CD1c-positive myeloid dendritic cell (primary cell): ENCODE data around the gene ROMO1.
A peak's percentile ranks its signal among the peaks of the same experiment; 100 is the strongest.

Source experiments
- DNase-seq: peaks from one replicate; pipeline ENCODE4 v3.0.0-alpha.2; 2016; ENCODE audit errors: extremely low spot score

The ROMO1 gene

GRCh38 chr20:35699127-35699956 is at the start of gene ROMO1, which contains the start of gene NFS1:
Gene ROMO1 (plus strand): TSS chr20:35699405. CDS start chr20:35699633, 228 bp downstream.
Gene NFS1 (minus strand): TSS chr20:35699352. CDS start chr20:35699288, 64 bp downstream.
- peak; percentile 92 for DNase-seq

GRCh38 chr20:35650632-35651031 is 48.6 kb upstream of the ROMO1 start:
- no peak for DNase-seq

GRCh38 chr20:35651958-35652357 is 47.2 kb upstream of the ROMO1 start:
- DNase-seq = no peak

- no peak for DNase-seq
Observed at GRCh38 chr20:35652641-35653429, 46.4 kb upstream of the ROMO1 start.

- DNase-seq = no peak
Observed at GRCh38 chr20:35653430-35653734, 45.8 kb upstream of the ROMO1 start.

- no peak for DNase-seq
Observed at GRCh38 chr20:35653893-35654292, 45.3 kb upstream of the ROMO1 start.

- DNase-seq = no peak
Observed at GRCh38 chr20:35654415-35654814, 44.8 kb upstream of the ROMO1 start.

GRCh38 chr20:35657271-35657670 is 41.9 kb upstream of the ROMO1 start:
- no peak for DNase-seq

- no peak for DNase-seq
Observed at GRCh38 chr20:35660122-35660937, 38.9 kb upstream of the ROMO1 start.

GRCh38 chr20:35661053-35661452 is 38.2 kb upstream of the ROMO1 start:
- peak; percentile 9 for DNase-seq

GRCh38 chr20:35661908-35662307 is 37.3 kb upstream of the ROMO1 start:
- DNase-seq = peak; percentile 15

- DNase-seq = no peak
Observed at GRCh38 chr20:35662551-35662950, 36.7 kb upstream of the ROMO1 start.

- DNase-seq = peak; percentile 52
Observed at GRCh38 chr20:35663516-35664465, 35.4 kb upstream of the ROMO1 start.

- peak; percentile 98 for DNase-seq
Observed at GRCh38 chr20:35664466-35665206, 34.6 kb upstream of the ROMO1 start, which contains the start of the genes CPNE1 and RBM12. Gene CPNE1 (minus strand): TSS chr20:35664900. CDS start chr20:35632923, 31,977 bp downstream. Gene RBM12 (minus strand): TSS chr20:35664900. CDS start chr20:35655322, 9,578 bp downstream.

GRCh38 chr20:35665949-35666288 is 33.3 kb upstream of the ROMO1 start:
- no peak for DNase-seq

- DNase-seq = no peak
Observed at GRCh38 chr20:35669221-35669620, 30.0 kb upstream of the ROMO1 start.

GRCh38 chr20:35669681-35670080 is 29.5 kb upstream of the ROMO1 start:
- DNase-seq = no peak

GRCh38 chr20:35673884-35674283 is 25.3 kb upstream of the ROMO1 start:
- DNase-seq = no peak

GRCh38 chr20:35674921-35675320 is 24.3 kb upstream of the ROMO1 start:
- DNase-seq = no peak
